Mammary epithelial cell (primary cell): Measurements from ENCODE around the gene RNF7.

Experiments
- CTCF ChIP-seq, 2 donors: IDR thresholded peaks in 1 of 2; conservative IDR thresholded peaks in 1 of 2; 2 replicates each; pipeline ENCODE4 v1.5.1; 2011 to 2012; ENCODE audit warnings: inconsistent platforms in 2 of 2, low read length in 2 of 2, mild to moderate bottlenecking in 2 of 2, control low read depth in 1 of 2, low read depth in 1 of 2; ENCODE audit not compliant: insufficient read depth in 1 of 2; ENCODE audit errors: extremely low read depth in 1 of 2
- EZH2 ChIP-seq: IDR thresholded peaks from 2 replicates; pipeline ENCODE4 v1.6.1; 2012; ENCODE audit warnings: low read length, inconsistent platforms, borderline replicate concordance

DNA sequence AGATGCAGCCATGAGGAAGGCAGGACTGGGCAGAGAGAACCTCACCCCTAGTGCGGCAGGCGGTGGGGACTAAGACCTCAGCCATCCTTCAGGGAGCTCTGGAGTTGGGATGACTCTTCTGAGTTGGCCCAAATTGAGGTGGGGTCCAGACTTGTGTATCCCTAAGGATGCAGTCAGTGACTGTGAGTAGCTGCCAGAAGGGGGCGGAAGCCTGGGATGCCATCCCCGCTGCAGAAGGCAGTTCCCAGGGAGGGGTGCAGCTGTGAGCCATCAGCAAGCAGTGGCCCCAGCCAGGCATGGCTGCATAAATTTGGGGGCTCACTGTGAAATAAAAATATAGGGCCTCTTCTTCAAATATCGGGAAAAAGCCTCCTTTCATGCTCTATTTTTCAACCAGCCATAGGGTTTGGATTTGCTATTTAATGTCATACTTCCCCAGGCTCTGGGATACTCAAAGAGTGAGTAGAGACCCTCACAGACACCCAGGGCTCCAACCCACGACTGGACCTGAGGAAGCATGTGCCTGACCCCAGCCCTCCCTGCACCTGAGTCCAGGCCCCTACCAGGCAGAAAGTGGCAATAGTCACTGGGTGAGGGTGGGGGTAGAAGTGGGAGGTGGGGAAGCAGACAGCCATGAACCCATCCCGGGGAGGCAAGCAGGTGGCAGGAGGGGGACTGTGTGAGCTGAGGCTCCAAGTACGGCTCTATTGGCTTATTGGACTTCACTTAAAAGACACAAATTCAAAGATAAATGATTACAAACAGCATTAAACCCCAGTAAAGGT, 55.6 kb downstream of the RNF7 start:
- no peak for TF ChIP-seq CTCF (conservative IDR thresholded peaks at IDR 0.05 in 1 of 2, IDR thresholded peaks at IDR 0.05 in 1 of 2; ENCODE audit: extremely low read depth in 1 of 2, insufficient read depth in 1 of 2, low read depth in 1 of 2, low read length in 2 of 2)
- no peak for TF ChIP-seq EZH2
